Heart right ventricle (tissue), 16 donors: ENCODE results near the gene KCMF1. TPM values are rescaled to one million over a fixed set of nuclear protein-coding genes. Genes with fewer than 3 reads are reported as not detected.

Experiments
- ATAC-seq, 8 donors: fragments of 200-7000 bp; cut with Tn5 transposase; one replicate each; pipeline ENCODE4 v1.9.1; 2020; ENCODE audit warnings: mild to moderate bottlenecking in 8 of 8, moderate library complexity in 8 of 8, moderate number of reproducible peaks in 1 of 8
- DNase-seq, 2 donors: peaks; one replicate each; pipeline ENCODE4 v3.0.0-alpha.2; 2020
- H3K27ac ChIP-seq, 10 donors: fragments of 200-600 bp; sonication (generic) in 2 of 10; one replicate each; pipeline versions ENCODE4 v1.5.0 to v1.8.0; 2020 to 2022; ENCODE audit warnings: mild to moderate bottlenecking in 3 of 10
- H3K27me3 ChIP-seq, 7 donors: fragments of 200-600 bp; one replicate each; pipeline ENCODE4 v1.8.0; 2021 to 2022; ENCODE audit warnings: mild to moderate bottlenecking in 2 of 7
- H3K36me3 ChIP-seq, 9 donors: fragments of 200-600 bp; sonication (generic) in 1 of 9; one replicate each; pipeline versions ENCODE4 v1.5.0 to v1.8.0; 2020 to 2022; ENCODE audit warnings: mild to moderate bottlenecking in 2 of 9
- H3K4me1 ChIP-seq, 9 donors: fragments of 200-600 bp; sonication (generic) in 1 of 9; one replicate each; pipeline versions ENCODE4 v1.5.0 to v1.8.0; 2020 to 2022; ENCODE audit warnings: mild to moderate bottlenecking in 4 of 9
- H3K4me3 ChIP-seq, 10 donors: fragments of 200-600 bp; sonication (generic) in 2 of 10; one replicate each; pipeline versions ENCODE4 v1.5.0 to v1.8.0; 2020 to 2022; ENCODE audit warnings: mild to moderate bottlenecking in 7 of 10, moderate library complexity in 2 of 10
- H3K9me3 ChIP-seq, 11 donors: fragments of 200-600 bp in 10 of 11; sonication (generic) in 2 of 11; one replicate each; pipeline versions ENCODE4 v1.5.0 to v1.8.0; 2013 to 2022; ENCODE audit warnings: mild to moderate bottlenecking in 2 of 11, control low read depth in 1 of 11, moderate library complexity in 1 of 11
- CTCF ChIP-seq, 9 donors: fragments of 200-600 bp; sonication (generic) in 2 of 9; IDR thresholded peaks; one replicate each; pipeline versions ENCODE4 v1.5.0 to v1.8.0; 2021 to 2022; ENCODE audit warnings: antibody characterized with exemption in 9 of 9, mild to moderate bottlenecking in 5 of 9, moderate library complexity in 1 of 9
- WGBS, 2 donors: extraction: QIAGEN DNeasy Blood & Tissue Kit; methylation state at CpG; one replicate each; pipeline ENCODE4 v1.1.7; 2013; ENCODE audit warnings: inconsistent platforms in 1 of 2; 5-methylcytosine and 5-hydroxymethylcytosine counted together
- intact Hi-C, 10 donors: fragments of 100-400 bp; cut with DNase I; formaldehyde crosslinking; loops; one replicate each; pipeline versions ENCODE4 v1.11.1 to v1.14.2; 2022
- polyA plus RNA-seq, 2 donors: library from polyadenylated mRNA; stranded (reverse); fragments of 200-250 nt; gene quantifications; one replicate each; pipeline ENCODE4 v1.2.3, GENCODE V29; 2013
- total RNA-seq, 10 donors: library from RNA; stranded (reverse); fragmentation: NEBNext Ultra II Directional in 3 of 10; extraction: Animal tissue kit (Norgen Biotek cat#: 25700) in 3 of 10; gene quantifications; one replicate each; pipeline versions ENCODE4 v1.2.1 to v1.2.4, GENCODE V29; 2021 to 2023
- donor health status: Arrhythmogenic right ventricular cardiomyopathy.
- donor health status: ischemic (EF 13 %, LVEDD 7.1; RV severe dilation, severe dysfunction).
- donor health status: healthy with polysubstance abuse.
- donor health status: DM: no; HTN: yes; CAD: no.
- donor health status: DM: no; HTN: no; CAD: no.
- donor health status: ischemic (EF 25% LVEDD 6.9; RV normal size, moderate dysfunction).
- donor health status: ischemic (EF 25% LVEDD 5.7; RV mildly dilated, moderate dysfunction).
- donor health status: healthy.
- donor health status: DM: yes; HTN: yes; CAD: no.
- donor health status: Ischemic cardiomyopathy.
- donor health status: ischemic (EF 35%, LVEDD 5.7; RV mildly dilated, moderate dysfunction).
- donor health status: nonischemic (EF 11% LVEDD 7.7; RV severe dilation, severe dysfunction).
- donor health status: DM: yes; HTN: yes; CAD: no.
- donor health status: PGD.
- donor health status: ischemic (EF 29% LVEDD 5.4; RV normal size, mild dysfunction).
- donor health status: nonischemic (EF 23%, LVEDD 6.1; RV moderate dilation, normal function).

KCMF1 gene
- total and polyA plus RNA-seq, 12 donors = 6.9 to 89.5 (median 79.8) TPM

GRCh38 chr2:85034158-85034557 lies 63.2 kb downstream of the KCMF1 start:
- Histone ChIP-seq H3K4me3 (no peak overlapping the region), H3K4me1 (peaks cover 0 to 6% (median 0%) of the 10 kb centered on the region in 9 donors), H3K36me3 (peaks cover 0 to 86% (median 20%) of the 10 kb centered on the region in 9 donors), H3K27me3 (no peaks in the 10 kb centered on the region), H3K9me3 (no peaks in the 10 kb centered on the region), H3K27ac (no peak overlapping the region)
- DNase-seq (no peak), ATAC-seq (no peak)
- 97 to 98% methylated on average over 2 of the region's 2 CpGs for WGBS, 2 donors
- intact Hi-C loops = no loop called here
- TF ChIP-seq CTCF (IDR thresholded peaks at IDR 0.05) = no peak

GRCh38 chr2:85037622-85038021 lies 66.7 kb downstream of the KCMF1 start:
- Histone ChIP-seq H3K27ac (no peak overlapping the region), H3K27me3 (no peaks in the 10 kb centered on the region), H3K9me3 (no peaks in the 10 kb centered on the region), H3K36me3 (peaks cover 0 to 90% (median 13%) of the 10 kb centered on the region in 9 donors), H3K4me3 (no peak overlapping the region), H3K4me1 (peaks cover 0 to 9% (median 6%) of the 10 kb centered on the region in 9 donors)
- DNase-seq (no peak), ATAC-seq (no peak)
- intact Hi-C loops = no loop called here
- WGBS, 2 donors = 92 to 93% methylated on average over 7 of the region's 7 CpGs
- TF ChIP-seq CTCF (IDR thresholded peaks at IDR 0.05) = no peak

GRCh38 chr2:85042330-85042729 lies 71.4 kb downstream of the KCMF1 start:
- WGBS, 2 donors = 88 to 93% methylated on average over 4 of the region's 4 CpGs
- Histone ChIP-seq H3K4me1 (peaks cover 0 to 10% (median 4%) of the 10 kb centered on the region in 9 donors), H3K27ac (no peak overlapping the region), H3K27me3 (no peaks in the 10 kb centered on the region), H3K9me3 (no peaks in the 10 kb centered on the region), H3K4me3 (no peak overlapping the region), H3K36me3 (peaks cover 0 to 96% (median 22%) of the 10 kb centered on the region in 9 donors)
- DNase-seq (no peak), ATAC-seq (no peak)
- intact Hi-C loops = no loop called here
- no peak for TF ChIP-seq CTCF (IDR thresholded peaks at IDR 0.05)

GRCh38 chr2:85048534-85048933 lies 77.6 kb downstream of the KCMF1 start:
- no peak for TF ChIP-seq CTCF (IDR thresholded peaks at IDR 0.05)
- Histone ChIP-seq H3K27me3 (no peaks in the 10 kb centered on the region), H3K36me3 (peaks cover 0 to 100% (median 38%) of the 10 kb centered on the region in 9 donors), H3K9me3 (no peaks in the 10 kb centered on the region), H3K27ac (no peak overlapping the region), H3K4me1 (peaks cover 0 to 10% (median 0%) of the 10 kb centered on the region in 9 donors), H3K4me3 (no peak overlapping the region)
- ATAC-seq (peak in 4 of 8 donors; percentile 34 to 59 (median 52)), DNase-seq (no peak)
- intact Hi-C loops = no loop called here
- 97% methylated on average over 3 of the region's 3 CpGs for WGBS, 2 donors
